NCI-H460 (cell line): ENCODE measurements around the gene EIF4H. TPM values are rescaled to one million over a fixed set of nuclear protein-coding genes. Genes with fewer than 3 reads are reported as not detected.
"Not testable (repeated sequence)": the region's sequence is repeated elsewhere in the genome, so short reads cannot be mapped to it uniquely, and the experiment has no call there.

Experiments
- DNase-seq: peaks from one replicate; pipeline ENCODE4 v3.0.0-alpha.2; 2016; ENCODE audit warnings: low read depth; ENCODE audit errors: extremely low read depth
- total RNA-seq: library from RNA; depleted of rRNA; stranded (reverse); fragments of >200 nt; shearing (Covaris generic); gene quantifications from 2 replicates; pipeline ENCODE4 v1.2.3, GENCODE V29; 2014

The EIF4H gene
- total RNA-seq, 1 experiment from 2014 or later: 659 TPM

DNA sequence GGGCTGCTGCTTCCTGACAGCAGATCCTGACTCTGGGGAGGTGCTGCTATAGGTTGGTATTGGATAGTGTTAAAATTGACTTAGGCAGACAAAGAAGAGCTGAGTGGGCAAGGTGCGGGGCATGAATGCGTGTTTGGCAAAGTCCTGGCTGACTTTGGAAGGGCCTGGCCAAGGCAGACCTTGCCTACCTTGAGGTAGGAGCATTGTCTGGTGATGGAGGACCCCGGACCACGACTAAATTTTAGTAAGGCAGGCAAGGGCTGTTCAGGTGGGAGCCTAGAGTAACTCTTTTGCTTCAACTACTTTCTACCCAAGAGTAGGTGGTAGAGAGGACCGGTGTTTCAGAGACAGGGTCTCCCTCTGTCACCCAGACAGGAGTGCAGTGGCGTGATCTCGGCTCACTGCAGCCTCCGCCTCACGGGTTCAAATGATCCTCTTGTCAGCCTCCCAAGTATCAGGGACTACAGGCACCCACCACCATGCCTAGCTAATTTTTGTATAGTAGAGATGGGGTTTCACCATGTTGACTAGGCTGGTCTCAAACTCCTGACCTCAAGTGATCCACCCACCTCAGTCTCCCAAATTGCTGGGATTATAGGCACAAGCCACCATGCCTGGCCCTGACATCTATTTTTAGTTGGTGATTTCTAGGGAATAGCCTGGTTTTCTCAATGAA, 23.4 kb downstream of the EIF4H start:
- DNase-seq: no peak

DNA sequence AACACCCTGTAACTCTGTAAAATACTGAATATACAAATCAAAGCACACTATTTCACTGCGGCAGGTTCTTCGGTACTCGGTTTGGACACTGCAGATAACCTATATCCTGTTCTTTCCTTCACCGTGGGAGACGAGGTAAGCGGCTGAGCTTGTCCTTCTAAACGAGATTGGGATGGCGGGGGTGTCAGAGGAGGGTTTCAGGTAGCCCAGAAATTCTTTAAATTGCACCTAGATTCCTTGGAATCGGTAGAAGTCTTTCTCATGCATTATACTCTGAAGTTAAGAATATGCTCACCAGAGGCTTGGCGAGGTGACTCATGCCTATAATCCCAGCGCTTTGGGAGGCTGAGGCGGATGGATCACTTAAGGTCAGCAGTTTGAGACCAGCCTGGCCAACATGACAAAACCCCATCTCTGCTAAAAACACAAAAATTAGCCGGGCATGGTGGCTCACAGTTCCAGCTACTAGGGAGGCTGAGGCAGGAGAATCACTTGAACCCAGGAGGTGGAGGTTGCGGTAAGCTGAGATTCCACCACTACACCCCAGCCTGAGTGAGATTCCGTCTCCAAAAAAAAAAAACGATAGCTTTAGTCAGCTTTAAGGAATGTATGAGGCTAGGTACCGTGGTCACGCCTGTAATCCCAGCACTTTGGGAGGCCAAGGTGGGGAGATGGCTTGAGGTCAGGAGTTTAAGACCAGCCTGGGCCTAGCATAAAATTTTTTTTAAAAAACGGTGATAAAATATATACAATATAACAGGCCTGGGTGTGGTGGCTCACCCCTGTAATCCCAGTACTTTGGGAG, 25.6 kb downstream of the EIF4H start:
- no peak for DNase-seq

DNA sequence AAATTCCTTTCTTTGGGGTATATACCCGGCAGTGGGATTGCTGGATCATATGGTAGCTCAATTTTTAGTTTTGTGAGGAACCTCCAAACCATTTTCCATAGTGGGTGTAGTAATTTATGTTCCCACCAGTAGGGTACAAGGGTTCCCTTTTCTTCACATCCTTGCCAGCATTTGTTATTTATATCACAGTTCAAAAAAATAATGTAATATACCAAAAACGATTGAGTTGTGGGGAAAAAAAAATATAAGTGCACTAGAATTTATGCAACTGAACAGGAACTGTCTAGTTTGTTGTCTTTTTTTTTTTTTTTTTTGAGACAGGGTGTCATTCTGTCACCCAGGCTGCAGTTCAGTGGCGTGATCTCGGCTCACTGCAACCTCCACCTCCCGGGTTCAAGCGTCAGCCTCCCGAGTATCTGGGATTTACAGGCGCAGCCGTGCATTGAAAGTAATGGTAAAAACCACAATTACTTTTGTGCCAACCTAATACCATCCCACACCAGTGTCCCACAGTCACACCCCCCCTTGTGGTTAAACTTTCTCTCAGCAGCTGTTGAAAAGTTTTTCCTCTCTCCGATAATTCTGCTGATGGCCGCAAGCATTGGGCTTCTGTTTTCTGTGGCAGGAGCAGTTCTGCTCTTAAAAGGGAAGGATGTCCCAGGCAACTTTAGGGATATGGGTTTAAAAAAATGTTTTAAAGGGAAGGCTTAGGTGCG, 28.8 kb downstream of the EIF4H start:
- peak; percentile 72 for DNase-seq

DNA sequence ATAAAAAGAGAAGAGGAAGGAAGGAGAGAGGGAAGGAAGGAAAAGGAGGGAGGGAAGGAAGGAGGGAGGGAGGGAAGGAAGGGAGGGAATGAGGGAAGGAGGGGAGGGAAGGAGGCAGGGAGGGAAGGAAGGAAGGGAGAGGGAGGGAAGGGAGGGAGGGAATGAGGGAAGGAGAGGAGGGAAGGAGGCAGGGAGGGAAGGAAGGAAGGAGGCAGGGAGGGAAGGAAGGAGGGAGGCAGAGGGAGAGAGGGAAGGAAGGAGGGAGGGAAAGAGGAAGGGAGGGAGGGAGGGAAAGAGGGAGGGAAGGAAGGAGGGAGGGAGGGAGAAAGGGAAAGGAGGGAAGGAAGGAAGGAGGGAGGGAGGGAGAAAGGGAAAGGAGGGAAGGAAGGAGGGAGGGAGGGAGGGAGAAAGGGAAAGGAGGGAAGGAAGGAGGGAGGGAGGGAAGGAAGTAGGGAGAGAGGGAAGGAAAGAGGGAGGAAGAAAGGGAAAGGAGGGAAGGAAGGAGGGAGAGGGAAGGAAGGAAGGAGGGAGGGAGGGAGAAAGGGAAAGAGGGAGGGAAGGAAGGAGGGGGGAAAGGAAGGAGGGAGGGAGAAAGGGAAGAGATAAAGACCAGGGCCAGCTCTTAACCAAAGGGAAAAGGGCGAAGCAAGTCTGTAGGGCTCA, 29.9 kb downstream of the EIF4H start:
- DNase-seq: no peak

DNA sequence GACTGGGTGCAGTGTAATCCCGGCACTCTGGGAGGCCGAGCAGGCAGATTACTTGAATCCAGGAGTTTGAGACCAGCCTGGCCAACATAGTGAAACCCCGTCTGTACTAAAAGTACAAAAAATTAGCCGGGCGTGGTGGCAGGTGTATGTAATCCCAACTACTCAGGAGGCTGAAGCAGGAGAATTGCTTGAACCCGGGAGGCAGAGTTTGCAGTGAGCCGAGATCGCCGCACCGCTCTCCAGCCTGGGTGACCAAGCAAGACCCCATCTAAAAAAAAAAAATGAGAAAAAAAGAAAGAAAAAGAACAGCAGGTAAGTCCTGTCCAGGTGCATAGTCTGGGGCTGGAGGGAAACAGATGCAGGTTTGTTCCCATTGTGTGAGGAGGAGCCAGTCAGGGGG, 31.9 kb downstream of the EIF4H start:
- DNase-seq: not testable (repeated sequence)

DNA sequence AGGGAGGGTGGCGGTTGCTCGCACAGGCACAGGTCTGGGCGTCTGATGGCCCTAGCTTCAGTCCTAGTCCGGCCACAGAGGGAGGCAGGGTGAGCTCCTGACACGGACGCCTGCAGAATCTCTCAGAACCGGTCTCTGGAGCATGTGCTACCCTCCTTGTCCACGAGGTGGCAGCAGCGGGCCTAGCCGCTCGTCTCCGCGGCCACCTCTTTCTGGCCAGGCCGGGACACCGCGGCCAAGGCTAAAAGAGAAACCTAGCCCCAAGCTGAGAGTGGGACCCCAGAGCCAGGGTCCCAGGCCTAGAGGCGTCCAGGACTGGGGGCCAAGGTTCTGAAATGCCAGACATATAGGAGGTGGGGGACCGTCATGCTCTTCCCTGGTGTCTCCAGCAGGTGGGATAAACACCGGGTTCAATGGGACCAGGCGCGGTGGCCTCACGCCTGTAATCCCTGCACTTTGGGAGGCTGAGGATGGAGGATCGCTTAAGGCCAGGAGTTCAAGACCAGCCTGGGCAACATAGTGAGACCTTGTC, 32.5 kb downstream of the EIF4H start:
- peak; percentile 81 for DNase-seq

DNA sequence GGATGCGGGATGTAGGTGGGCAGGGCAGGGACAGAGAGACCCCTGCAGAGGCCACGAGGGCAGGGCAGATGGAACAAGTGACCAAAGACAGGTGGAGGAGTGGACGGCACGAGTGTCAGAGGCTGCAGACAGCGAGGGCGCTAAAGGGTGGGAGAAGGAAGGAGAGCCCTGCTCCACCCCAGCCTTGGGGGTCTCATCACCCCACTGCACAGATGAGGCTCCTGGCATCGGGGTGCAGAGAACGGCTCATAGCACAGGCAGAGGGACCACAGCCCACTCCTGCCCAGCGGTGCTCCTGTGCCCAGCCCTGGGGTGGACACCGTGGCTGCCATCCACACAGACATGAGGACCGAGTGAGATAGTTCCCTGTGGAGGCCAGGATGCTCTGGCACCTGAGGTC, 33.4 kb downstream of the EIF4H start:
- no peak for DNase-seq

DNA sequence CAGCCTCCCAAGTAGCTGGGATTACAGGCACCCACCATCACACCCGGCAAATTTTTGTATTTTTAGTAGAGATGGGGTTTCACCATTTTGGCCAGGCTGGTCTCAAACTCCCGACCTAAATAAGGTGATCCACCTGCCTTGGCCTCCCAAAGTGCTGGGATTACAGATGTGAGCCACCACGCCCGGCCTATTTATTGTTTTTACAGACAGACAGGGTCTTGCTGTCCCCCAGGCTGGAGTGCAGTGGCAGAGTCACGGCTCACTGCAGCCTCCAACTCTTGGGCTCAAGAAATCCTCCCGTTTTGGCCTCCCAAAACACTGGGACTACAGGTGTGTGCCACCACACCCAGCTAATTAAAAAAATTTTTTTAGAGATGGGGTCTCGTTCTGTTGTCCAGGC, 34.1 kb downstream of the EIF4H start:
- not testable (repeated sequence) for DNase-seq

DNA sequence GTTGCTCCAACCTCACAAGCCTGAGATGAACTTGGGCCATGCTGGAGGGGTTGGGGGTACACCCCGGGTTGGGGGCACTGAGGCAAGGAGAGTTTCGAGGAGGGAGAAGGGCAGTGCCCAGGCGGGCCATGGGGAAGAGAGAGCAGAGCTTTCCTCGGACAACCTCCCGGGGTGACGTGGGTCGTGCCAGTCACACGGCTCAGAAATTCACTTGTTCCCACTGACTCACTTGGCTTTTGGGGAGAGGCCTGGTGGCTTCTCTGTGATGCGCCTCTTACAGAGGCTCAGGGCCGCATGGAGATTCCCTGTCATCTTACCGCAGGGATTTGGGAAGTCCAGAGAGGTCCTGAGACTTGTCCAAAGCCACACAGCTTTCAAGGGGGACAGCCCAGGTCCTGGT, 38.5 kb downstream of the EIF4H start:
- DNase-seq: no peak

DNA sequence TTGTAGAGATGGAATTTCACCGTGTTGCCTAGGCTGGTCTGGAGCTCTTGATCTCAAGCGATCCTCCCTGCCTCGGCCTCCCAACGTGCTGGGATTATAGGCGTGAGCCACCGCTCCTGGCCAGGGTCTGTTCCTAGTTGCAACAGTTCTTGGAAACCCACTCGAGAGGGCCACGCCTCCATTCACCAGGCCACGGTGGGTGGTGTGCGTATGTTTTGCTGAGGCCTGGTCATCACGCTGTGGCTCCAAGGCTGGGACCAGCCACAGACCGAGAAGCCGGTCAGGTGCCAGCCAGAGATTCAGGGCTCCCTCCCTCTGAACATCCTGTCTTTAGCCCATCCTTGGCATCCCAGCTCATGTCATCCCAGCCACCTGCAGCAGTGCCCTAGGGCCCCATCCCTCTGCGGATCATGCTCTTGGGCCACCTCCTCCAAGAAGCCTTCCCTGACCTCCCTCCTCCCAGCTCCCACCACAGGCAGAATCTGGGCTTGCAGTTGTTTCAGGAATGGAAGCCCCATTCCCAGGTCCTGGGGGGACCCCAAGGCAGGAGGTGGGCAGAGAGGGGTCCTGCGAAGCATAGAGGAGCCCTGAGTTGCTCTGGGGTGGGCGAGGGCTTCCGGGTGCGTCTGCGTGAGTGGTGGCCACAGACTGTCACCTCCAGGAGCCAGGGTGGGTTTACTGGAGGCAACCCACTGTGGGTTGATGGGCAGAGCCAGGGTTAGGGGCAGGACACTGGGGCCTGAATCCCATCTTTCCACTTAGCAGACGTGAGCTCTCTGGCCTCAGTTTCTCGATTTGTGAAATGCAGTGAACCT, 40.9 kb downstream of the EIF4H start:
- no peak for DNase-seq

DNA sequence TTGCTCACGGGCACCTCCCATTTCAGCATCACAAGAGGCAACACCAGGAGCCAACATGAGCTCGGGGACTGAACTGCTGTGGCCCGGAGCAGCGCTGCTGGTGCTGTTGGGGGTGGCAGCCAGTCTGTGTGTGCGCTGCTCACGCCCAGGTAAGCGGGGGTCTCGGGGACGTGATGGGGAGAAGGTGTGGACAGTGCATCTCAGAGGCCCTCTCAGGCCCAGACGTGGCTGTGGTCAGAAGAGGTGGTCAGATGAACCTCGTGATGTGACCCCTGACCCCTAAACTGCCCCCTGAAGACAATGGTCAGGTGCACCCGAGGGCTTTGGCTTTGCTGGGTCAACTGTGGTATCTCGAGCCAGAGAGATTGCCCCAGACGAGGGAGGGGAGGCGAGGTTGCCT, 41.8 kb downstream of the EIF4H start:
- no peak for DNase-seq

DNA sequence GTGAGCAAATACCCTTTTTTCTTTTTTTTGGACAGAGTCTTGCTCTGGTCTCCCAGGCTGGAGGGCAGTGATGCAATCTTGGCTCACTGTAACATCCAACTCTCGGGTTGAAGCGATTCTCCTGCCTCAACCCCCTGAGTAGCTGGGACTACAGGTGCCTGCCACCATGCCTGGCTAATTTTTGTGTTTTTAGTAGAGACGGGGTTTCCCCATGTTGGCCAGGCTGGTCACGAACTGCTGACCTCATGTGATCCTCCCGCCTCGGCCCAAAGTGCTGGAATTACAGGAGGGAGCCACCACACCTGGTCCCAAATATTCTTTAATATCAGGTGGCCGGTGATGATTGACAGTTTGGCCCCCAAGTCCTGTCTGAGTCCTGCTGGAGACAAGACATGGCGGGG, 42.2 kb downstream of the EIF4H start:
- DNase-seq: no peak

DNA sequence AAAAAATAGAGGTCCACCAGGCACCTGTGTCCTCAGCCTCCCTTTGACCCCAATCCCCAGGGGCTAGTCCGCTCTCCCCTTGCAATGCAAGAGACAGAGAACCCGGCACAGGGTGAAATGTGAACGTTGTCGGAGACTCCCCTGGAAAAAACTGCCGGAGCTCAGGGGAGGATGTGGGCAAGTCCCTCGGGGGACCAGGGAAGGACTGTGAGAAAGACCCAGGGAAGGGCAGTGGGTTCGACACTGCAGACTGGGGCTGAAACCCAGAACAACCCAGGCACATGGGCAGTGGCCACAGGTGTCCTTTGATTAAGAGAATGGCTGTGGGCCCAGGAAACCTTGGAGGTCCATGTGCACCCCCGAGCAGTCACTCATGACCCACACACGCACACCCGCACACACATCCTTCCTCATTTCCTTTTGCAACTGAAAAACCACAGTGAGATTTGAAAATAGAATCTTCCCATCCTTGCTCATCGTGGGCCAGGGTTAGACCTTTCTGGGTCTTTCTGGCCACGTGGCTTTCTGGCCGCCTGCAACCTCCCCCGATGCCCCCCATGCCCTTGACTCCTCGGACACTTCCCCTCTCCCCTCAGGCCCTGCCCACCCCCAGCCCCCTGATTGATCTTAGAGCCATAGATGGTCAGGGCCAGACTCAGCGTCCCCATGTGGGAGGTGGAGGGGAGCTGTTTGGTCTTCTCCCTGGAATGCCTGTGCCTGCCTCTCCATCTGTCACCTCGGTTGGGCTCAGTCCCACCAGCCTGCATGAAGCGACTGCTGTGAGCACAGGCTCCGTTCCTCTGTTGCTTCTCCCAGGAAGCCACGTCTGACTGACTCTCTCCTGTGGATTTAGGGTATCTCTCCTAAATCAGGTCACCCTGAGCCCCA, 43.5 kb downstream of the EIF4H start:
- DNase-seq: no peak

DNA sequence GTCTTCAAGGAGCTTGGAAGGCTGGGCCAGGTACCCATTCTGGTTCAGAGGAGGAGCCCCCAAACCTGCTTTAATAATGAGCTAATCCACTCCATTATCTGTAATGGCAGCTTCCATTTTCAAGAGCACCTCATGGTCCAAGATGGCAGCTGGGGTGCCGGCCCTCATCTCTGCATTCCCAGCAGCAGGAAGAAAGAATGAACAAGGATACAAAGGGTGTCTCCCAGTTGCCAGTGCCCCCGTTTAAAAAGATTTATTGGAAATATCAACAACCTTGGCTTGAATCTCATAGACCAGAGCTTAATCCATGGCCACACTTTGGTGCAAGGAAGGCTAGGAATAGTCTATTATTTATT, 44.2 kb downstream of the EIF4H start:
- no peak for DNase-seq

DNA sequence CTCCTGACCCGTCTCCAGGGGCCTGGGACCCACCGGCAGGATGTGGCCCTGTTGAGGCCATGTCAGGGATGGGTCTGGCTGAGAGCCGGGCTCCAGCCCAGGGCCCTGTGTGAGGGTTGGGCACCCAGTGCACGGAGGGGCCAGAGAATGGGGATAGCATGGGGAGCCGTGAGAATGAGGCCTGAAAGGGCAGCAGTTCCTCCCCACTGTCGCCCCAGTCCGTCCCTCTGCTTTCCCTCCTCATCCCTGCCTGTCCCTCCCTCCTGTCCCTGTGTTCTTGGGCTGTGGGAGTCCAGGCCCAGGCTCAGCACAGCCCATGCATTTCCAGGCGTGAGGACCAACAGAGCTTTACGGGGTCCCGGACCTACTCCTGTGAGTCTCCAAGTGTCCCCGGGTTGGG, 45.3 kb downstream of the EIF4H start:
- DNase-seq: no peak

DNA sequence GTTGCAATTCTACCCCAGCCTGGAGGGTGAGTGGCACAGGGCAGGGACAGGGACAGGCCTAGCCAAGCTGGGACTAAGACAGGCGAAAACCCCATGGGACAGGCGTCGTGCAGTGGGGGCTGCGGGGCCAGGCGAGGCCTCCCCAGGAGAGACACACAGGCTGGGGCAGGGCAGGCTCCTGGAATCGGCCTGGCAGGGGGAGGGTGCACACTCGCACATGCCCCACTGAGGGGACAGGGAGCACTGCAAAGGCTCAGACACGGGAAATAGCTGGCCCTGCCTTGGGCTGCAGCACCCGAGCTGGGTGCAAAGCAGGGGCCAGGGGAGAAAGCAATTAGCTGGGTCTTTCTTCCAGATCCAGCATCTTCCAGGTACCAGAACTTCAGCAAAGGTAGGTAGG, 46.1 kb downstream of the EIF4H start:
- DNase-seq: no peak

DNA sequence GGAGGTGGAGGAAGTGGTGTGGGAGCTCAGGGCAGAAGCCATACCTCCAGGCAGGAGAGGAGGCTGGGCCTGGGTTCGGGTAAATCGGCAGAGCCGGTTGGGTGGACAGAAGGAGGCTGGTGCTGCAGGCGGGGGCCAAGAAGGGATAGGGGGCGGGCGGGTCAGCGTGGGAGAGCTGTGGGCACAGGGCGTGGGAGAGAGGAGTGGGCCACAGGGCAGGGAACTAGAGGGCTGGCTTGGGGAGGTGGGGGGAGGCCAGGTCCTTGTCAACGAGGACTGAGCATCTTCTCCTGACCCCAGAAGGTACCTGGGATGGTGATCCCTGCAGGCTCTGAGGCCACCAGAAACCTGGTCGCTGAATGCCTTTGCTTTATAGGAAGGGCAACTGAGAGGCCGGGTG, 47.6 kb downstream of the EIF4H start:
- no peak for DNase-seq

DNA sequence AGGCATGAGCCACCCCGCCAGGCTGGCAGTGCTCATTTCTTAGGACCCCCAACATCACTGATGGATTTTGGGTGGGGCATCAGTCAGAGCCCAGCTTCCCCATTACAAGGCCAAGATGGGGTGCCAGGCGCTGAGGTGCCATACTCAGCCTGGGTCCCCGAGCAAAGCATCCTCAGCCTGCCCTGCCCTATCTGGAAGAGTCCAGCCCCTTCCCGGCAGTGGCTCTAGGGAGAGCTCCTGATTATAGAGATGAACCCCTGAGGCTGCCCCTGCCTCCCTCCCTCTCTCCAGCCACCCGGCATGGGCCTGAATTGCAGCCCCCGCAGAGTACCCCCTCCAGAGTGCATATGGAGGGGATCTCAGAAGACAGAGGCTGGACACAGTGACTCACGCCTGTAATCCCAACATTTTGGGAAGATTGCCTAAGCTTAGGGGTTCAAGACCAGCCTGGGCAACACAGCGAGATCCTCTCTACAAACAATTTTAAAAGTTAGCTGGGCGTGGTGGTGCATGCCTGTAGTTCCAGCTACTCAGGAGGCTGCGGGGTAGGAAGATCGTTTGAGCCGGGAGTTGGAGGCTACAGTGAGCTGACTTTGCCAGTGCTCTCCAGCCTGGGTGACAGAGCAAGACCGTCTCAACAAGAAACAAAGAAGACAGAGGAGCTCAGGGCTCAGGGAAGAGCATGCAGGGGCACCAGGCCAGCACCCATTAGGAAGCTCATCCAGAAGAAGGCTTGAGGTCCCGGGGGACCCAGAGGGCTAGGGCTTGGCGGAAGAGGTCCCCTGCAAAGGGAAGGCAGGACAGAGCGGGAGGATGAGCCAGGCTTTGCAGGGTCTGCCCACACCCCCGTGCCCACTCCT, 48.9 kb downstream of the EIF4H start:
- DNase-seq: no peak
